H1 (cell line): ENCODE data around the gene NUP210. TPM values are rescaled to one million over a fixed set of nuclear protein-coding genes. Genes with fewer than 3 reads are reported as not detected.

Experiments used
- BRCA1 ChIP-seq: IDR thresholded peaks from 2 replicates; pipeline ENCODE4 v1.6.1; 2012; ENCODE audit warnings: low read depth, low read length, improper control_type of control experiment
- POU5F1 ChIP-seq: IDR thresholded peaks from 2 replicates; pipeline ENCODE4 v1.6.1; 2011; ENCODE audit warnings: low read depth, mild to moderate bottlenecking, low read length, moderate library complexity
- RFX5 ChIP-seq: IDR thresholded peaks from 2 replicates; pipeline ENCODE4 v1.6.1; 2011; ENCODE audit warnings: low read depth, low read length, improper control_type of control experiment, borderline replicate concordance
- RNF2 ChIP-seq: fragments of 200-900, 300-1000 bp; sonication (generic); IDR thresholded peaks from 2 replicates; pipeline ENCODE4 v1.7.1; 2016; ENCODE audit warnings: borderline replicate concordance, low read depth, mild to moderate bottlenecking, antibody characterized with exemption, low read length; ENCODE audit not compliant: poor library complexity, severe bottlenecking; ENCODE audit errors: missing control alignments
- SP1 ChIP-seq: IDR thresholded peaks from 2 replicates; pipeline ENCODE4 v1.6.1; 2011; ENCODE audit warnings: low read depth, low read length
- TCF12 ChIP-seq: IDR thresholded peaks from 2 replicates; pipeline ENCODE4 v1.6.1; 2011; ENCODE audit warnings: low read depth, mild to moderate bottlenecking, low read length
- ZNF274 ChIP-seq: IDR thresholded peaks from 2 replicates; pipeline ENCODE4 v1.7.0; 2012; ENCODE audit warnings: low read length, borderline replicate concordance; ENCODE audit errors: extremely low read depth
- polyA plus RNA-seq, 7 experiments: library from polyadenylated mRNA; depleted of rRNA in 3 of 7; stranded (reverse) in 5 of 7; unstranded in 2 of 7; fragments of >200 nt in 5 of 7; fragments of 200-250 nt in 2 of 7; gene quantifications; 1 replicate in 5 of 7; 2 replicates in 1 of 7; 4 replicates in 1 of 7; pipeline versions ENCODE4 v1.2.1 to v1.2.3, GENCODE V29; 2011 to 2013; ENCODE audit warnings: missing spikeins in 2 of 7, mixed read lengths in 2 of 7
- total RNA-seq: library from RNA; stranded (reverse); fragmentation: NEBNext Ultra II Directional; extraction: Animal tissue kit (Norgen Biotek cat#: 25700); gene quantifications from 2 replicates; pipeline ENCODE4 v1.2.1, GENCODE V29; 2021
- TF ChIP-seq, protein P1 (sequence below): fragments of 300-600 bp; sonication (generic); IDR thresholded peaks from 2 replicates; pipeline ENCODE4 v1.7.1; 2012; ENCODE audit warnings: low read length, moderate library complexity, mild to moderate bottlenecking, inconsistent platforms; ENCODE audit not compliant: insufficient replicate concordance

Gene NUP210
- total and polyA plus RNA-seq, 2 of the 8 experiments (the other 6 are each of a cell fraction or from before 2014, with no cell fraction given) = 51.0 to 53.7 TPM

GRCh38 chr3:13461169-13462124 is 41.3 kb upstream of the NUP210 start (continued):
- TF ChIP-seq, protein P1, sequence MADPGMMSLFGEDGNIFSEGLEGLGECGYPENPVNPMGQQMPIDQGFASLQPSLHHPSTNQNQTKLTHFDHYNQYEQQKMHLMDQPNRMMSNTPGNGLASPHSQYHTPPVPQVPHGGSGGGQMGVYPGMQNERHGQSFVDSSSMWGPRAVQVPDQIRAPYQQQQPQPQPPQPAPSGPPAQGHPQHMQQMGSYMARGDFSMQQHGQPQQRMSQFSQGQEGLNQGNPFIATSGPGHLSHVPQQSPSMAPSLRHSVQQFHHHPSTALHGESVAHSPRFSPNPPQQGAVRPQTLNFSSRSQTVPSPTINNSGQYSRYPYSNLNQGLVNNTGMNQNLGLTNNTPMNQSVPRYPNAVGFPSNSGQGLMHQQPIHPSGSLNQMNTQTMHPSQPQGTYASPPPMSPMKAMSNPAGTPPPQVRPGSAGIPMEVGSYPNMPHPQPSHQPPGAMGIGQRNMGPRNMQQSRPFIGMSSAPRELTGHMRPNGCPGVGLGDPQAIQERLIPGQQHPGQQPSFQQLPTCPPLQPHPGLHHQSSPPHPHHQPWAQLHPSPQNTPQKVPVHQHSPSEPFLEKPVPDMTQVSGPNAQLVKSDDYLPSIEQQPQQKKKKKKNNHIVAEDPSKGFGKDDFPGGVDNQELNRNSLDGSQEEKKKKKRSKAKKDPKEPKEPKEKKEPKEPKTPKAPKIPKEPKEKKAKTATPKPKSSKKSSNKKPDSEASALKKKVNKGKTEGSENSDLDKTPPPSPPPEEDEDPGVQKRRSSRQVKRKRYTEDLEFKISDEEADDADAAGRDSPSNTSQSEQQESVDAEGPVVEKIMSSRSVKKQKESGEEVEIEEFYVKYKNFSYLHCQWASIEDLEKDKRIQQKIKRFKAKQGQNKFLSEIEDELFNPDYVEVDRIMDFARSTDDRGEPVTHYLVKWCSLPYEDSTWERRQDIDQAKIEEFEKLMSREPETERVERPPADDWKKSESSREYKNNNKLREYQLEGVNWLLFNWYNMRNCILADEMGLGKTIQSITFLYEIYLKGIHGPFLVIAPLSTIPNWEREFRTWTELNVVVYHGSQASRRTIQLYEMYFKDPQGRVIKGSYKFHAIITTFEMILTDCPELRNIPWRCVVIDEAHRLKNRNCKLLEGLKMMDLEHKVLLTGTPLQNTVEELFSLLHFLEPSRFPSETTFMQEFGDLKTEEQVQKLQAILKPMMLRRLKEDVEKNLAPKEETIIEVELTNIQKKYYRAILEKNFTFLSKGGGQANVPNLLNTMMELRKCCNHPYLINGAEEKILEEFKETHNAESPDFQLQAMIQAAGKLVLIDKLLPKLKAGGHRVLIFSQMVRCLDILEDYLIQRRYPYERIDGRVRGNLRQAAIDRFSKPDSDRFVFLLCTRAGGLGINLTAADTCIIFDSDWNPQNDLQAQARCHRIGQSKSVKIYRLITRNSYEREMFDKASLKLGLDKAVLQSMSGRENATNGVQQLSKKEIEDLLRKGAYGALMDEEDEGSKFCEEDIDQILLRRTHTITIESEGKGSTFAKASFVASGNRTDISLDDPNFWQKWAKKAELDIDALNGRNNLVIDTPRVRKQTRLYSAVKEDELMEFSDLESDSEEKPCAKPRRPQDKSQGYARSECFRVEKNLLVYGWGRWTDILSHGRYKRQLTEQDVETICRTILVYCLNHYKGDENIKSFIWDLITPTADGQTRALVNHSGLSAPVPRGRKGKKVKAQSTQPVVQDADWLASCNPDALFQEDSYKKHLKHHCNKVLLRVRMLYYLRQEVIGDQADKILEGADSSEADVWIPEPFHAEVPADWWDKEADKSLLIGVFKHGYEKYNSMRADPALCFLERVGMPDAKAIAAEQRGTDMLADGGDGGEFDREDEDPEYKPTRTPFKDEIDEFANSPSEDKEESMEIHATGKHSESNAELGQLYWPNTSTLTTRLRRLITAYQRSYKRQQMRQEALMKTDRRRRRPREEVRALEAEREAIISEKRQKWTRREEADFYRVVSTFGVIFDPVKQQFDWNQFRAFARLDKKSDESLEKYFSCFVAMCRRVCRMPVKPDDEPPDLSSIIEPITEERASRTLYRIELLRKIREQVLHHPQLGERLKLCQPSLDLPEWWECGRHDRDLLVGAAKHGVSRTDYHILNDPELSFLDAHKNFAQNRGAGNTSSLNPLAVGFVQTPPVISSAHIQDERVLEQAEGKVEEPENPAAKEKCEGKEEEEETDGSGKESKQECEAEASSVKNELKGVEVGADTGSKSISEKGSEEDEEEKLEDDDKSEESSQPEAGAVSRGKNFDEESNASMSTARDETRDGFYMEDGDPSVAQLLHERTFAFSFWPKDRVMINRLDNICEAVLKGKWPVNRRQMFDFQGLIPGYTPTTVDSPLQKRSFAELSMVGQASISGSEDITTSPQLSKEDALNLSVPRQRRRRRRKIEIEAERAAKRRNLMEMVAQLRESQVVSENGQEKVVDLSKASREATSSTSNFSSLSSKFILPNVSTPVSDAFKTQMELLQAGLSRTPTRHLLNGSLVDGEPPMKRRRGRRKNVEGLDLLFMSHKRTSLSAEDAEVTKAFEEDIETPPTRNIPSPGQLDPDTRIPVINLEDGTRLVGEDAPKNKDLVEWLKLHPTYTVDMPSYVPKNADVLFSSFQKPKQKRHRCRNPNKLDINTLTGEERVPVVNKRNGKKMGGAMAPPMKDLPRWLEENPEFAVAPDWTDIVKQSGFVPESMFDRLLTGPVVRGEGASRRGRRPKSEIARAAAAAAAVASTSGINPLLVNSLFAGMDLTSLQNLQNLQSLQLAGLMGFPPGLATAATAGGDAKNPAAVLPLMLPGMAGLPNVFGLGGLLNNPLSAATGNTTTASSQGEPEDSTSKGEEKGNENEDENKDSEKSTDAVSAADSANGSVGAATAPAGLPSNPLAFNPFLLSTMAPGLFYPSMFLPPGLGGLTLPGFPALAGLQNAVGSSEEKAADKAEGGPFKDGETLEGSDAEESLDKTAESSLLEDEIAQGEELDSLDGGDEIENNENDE = no peak
- TF ChIP-seq TCF12 (0 out of 2 replicates have a peak, but pooled peaks have one; percentile 52), RNF2 (no peak), ZNF274 (no peak), RFX5 (no peak), POU5F1 (no peak), SP1 (0 out of 2 replicates have a peak, but pooled peaks have one; percentile 5), BRCA1 (peak; percentile 38; the same call in 1 of the 2 replicates)
